ENCODE data around the gene NXPH3.

- TF ChIP-seq CTCF (IDR thresholded peaks at IDR 0.05) (no peak), POLR2A (IDR thresholded peaks at IDR 0.05) (no peak)
Observed at GRCh38 chr17:49530118-49530517, 45.6 kb upstream of the NXPH3 start.

Measured in esophagus squamous epithelium (tissue), 4 donors.